Activated B cell treated with CpG ODN at 0.5 μM for 24 hours (primary cell): ENCODE results near the gene TBCC. TPM values are rescaled to one million over a fixed set of nuclear protein-coding genes. Genes with fewer than 3 reads are reported as not detected.

ENCODE experiments used
- ATAC-seq: fragments of 200-7000 bp; cut with Tn5 transposase; one replicate; pipeline ENCODE4 v1.10.0; 2021; ENCODE audit warnings: low read depth, mild to moderate bottlenecking, moderate library complexity
- CTCF ChIA-PET: fragments of 350-600 bp; sonication (Branson Sonifier 250); formaldehyde crosslinking; loops from one replicate; lab custom pipeline; 2021; ENCODE audit warnings: antibody characterized with exemption; lab: Charles Lee
- POLR2A ChIA-PET: fragments of 350-600 bp; sonication (Branson Sonifier 250); formaldehyde crosslinking; loops from one replicate; lab custom pipeline; 2021; ENCODE audit warnings: antibody characterized with exemption; lab: Charles Lee
- DNase-seq: peaks from one replicate; pipeline ENCODE4 v3.0.0; 2022
- H3K27ac Mint-ChIP-seq: one replicate; pipeline ENCODE4 v1.8.0; 2020; ENCODE audit warnings: mixed read lengths
- H3K27me3 Mint-ChIP-seq: one replicate; pipeline ENCODE4 v1.8.0; 2021; ENCODE audit warnings: mixed read lengths
- H3K36me3 Mint-ChIP-seq: one replicate; pipeline ENCODE4 v1.8.0; 2021; ENCODE audit warnings: low read depth, mixed read lengths
- H3K4me1 Mint-ChIP-seq: one replicate; pipeline ENCODE4 v1.8.0; 2021; ENCODE audit warnings: mixed read lengths
- H3K4me3 Mint-ChIP-seq: one replicate; pipeline ENCODE4 v1.8.0; 2020; ENCODE audit warnings: mild to moderate bottlenecking, mixed read lengths
- H3K9me3 Mint-ChIP-seq: one replicate; pipeline ENCODE4 v1.8.0; 2020; ENCODE audit warnings: mixed read lengths
- CTCF ChIP-seq: fragments of 200-600 bp; IDR thresholded peaks from one replicate; pipeline ENCODE4 v1.8.0; 2022; ENCODE audit warnings: antibody characterized with exemption, mild to moderate bottlenecking
- intact Hi-C: fragments of 100-400 bp; cut with micrococcal nuclease; formaldehyde crosslinking; loops from one replicate; pipeline ENCODE4 v1.15.1; 2024
- total RNA-seq: library from RNA; stranded (reverse); gene quantifications from 2 replicates; pipeline ENCODE4 v1.2.3, GENCODE V29; 2022

The TBCC gene
- total RNA-seq, 1 donor from 2014 or later, result 41.5 TPM

DNA sequence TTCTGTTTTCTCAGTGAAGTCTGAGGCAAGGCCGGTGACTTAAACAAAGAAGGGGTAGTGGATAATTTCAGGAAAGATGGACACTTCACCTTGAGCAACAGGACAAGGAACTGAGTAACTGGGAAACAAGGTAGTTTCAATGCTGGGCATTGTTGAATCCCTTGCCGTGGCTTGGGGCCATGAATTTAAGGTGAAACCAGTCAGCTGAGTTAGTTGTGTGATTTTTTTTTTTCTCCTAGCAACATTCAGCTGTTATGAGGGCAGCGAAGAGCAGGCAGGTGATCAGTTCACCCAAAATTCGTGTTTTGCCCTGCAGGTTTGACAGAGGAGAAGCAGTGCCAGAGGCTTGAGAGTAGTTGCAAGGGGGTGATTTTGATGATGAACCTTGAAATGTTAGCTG, 42.8 kb upstream of the TBCC start:
- no peak for ATAC-seq
- DNase-seq, result no peak
- CTCF ChIA-PET, result no interaction called here
- no peak overlapping the region for H3K4me3 Mint-ChIP-seq
- peaks cover 23% of the 10 kb centered on the region for H3K4me1 Mint-ChIP-seq
- TF ChIP-seq CTCF, result no peak
- H3K27me3 Mint-ChIP-seq, result no peaks in the 10 kb centered on the region
- POLR2A ChIA-PET, result interaction anchor here (0.6 to 27.3 kb wide), 4 partner anchors 17 to 218 kb away, joined by 4 to 1220 read pairs (median 197); partner anchors contain the start of genes PPP2R5D and TBCC
- peaks cover 28% of the 10 kb centered on the region for H3K36me3 Mint-ChIP-seq
- intact Hi-C loops, result no loop called here
- H3K27ac Mint-ChIP-seq, result peak overlapping the region; percentile 80
- H3K9me3 Mint-ChIP-seq, result no peaks in the 10 kb centered on the region

DNA sequence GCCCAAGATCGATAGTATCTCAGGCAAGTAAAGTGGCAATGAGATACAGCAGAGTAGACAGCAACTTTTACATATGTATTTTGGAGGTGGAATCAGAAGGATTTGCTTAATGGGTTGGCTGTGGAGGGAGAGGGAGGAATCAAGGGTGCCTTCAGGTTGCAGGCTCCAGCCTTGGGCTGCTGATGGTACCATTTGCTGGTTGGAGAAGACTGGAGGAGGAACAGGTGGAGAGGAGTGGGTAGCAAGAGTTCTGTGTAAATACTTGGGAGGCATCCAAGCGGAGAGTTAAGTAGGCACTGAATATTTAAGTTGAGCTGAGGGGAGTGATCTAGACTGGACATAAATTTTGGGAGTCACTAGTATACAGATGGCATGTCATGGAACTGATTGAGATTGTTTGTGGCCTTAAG, 41.2 kb upstream of the TBCC start:
- DNase-seq (no peak), ATAC-seq (no peak)
- H3K27ac Mint-ChIP-seq, result no peak overlapping the region
- peaks cover 33% of the 10 kb centered on the region for H3K36me3 Mint-ChIP-seq
- H3K27me3 Mint-ChIP-seq, result no peaks in the 10 kb centered on the region
- ChIA-PET POLR2A (interaction anchor here (12.2 to 27.3 kb wide), 2 partner anchors 16 to 42 kb away, joined by 389 to 1220 read pairs; partner anchors contain the start of gene TBCC), CTCF (interaction anchor here (0.5 kb wide), 1 partner anchor 86 kb away, joined by 3 read pairs; no protein-coding TSS in a partner anchor)
- intact Hi-C loops, result no loop called here
- H3K4me1 Mint-ChIP-seq, result peaks cover 19% of the 10 kb centered on the region
- no peak overlapping the region for H3K4me3 Mint-ChIP-seq
- no peak for TF ChIP-seq CTCF
- no peaks in the 10 kb centered on the region for H3K9me3 Mint-ChIP-seq

DNA sequence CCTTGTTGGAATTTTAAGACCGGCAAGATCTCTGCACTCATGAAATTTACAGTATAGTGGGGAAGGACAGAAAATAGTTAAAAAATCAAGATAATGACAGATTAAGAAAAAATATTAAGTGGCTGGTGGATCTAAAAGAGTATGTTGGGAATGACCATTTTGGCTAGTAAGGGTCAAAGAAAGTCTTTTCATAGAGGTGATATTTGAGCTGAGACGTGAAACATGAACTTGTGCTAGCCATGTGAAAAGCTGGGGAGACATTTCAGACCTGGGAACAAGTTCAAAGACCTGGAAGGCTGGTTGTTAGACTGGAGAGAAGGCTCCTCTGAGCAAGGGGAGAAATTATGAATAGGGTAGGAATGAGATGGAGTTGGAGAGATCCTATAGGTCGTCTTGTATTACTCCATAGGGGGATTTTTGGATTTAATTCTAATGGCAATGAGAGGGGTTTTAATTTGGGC, 40.7 kb upstream of the TBCC start:
- H3K27me3 Mint-ChIP-seq, result no peaks in the 10 kb centered on the region
- intact Hi-C loops, result no loop called here
- H3K36me3 Mint-ChIP-seq, result peaks cover 34% of the 10 kb centered on the region
- H3K4me3 Mint-ChIP-seq, result no peak overlapping the region
- TF ChIP-seq CTCF, result no peak
- H3K9me3 Mint-ChIP-seq, result no peaks in the 10 kb centered on the region
- ChIA-PET CTCF (interaction anchor here (0.5 to 0.9 kb wide), 3 partner anchors 18 to 86 kb away, joined by 3 read pairs; no protein-coding TSS in a partner anchor), POLR2A (interaction anchor here (1.2 to 27.3 kb wide), 3 partner anchors 15 to 57 kb away, joined by 3 to 1220 read pairs (median 389); partner anchors contain the start of gene TBCC)
- no peak overlapping the region for H3K27ac Mint-ChIP-seq
- DNase-seq (no peak), ATAC-seq (no peak)
- H3K4me1 Mint-ChIP-seq, result peaks cover 19% of the 10 kb centered on the region

GRCh38 chr6:42784717-42785498, 39.0 kb upstream of the TBCC start:
- POLR2A ChIA-PET, result interaction anchor here (0.6 to 27.3 kb wide), 11 partner anchors 9 to 890 kb away, joined by 3 to 1220 read pairs (median 6); partner anchors contain the start of genes RPL7L1, TBCC and USP49
- no peak for ATAC-seq
- intact Hi-C loops, result loop anchor here (5.0 kb wide), 3 partner anchors 37 to 387 kb away; partner anchors contain the start of genes KLC4, MRPL2 and SRF
- DNase-seq, result no peak
- Mint-ChIP-seq H3K27ac (no peak overlapping the region), H3K9me3 (no peaks in the 10 kb centered on the region), H3K36me3 (peaks cover 28% of the 10 kb centered on the region), H3K4me1 (peaks cover 24% of the 10 kb centered on the region), H3K27me3 (no peaks in the 10 kb centered on the region), H3K4me3 (peak overlapping the region; percentile 92)
- TF ChIP-seq CTCF, result no peak
- CTCF ChIA-PET, result no interaction called here
